Measurements from ENCODE around the gene AGAP2. TPM values are rescaled to one million over a fixed set of nuclear protein-coding genes. Genes with fewer than 3 reads are reported as not detected.

The AGAP2 gene
- 27.1 and 28.2 TPM in 2 replicates for total RNA-seq

DNA sequence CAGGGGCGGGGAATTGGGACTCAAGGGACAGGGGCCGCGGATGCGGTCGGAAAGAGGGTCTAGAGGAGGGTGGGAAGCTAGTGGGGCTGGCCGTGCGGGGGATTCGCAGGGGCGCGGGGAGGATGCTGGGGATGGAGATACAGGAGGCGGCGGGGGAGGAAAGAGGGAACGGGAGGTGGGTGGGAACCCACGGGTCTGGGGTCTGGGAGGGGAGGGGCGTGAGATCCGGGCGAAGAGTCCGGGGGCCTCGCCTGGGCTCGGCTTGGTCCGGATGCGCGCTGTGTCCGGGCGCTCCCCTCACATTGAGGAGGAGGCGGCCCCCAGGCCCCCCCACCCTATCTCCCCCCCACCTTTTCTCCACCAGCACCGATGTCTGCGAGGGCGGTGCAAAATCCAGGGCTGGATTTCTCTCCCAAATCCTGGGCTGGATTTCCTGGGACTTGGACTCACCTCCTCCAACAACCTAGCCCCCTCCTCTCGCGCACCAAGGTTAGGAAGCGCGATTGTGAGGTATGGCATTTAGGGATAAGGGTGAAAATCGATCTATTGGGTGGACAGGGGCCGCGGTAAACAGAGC is at the start of gene AGAP2:
AGAP2 (minus strand) TSS at position 82 of the 577 bp plus-strand sequence. CDS start 496 bp downstream, outside the sequence.
- intact Hi-C loops (cut with micrococcal nuclease): no loop called here
- Mint-ChIP-seq H3K4me1 (peaks cover 35% of the 10 kb centered on the region), H3K4me3 (peak within 1 kb of the TSS; percentile 59), H3K9me3 (no peaks in the 10 kb centered on the region), H3K27ac (peak within 1 kb of the TSS; percentile 74), H3K27me3 (no peaks in the 10 kb centered on the region), H3K36me3 (ENCODE audit: low read depth) (peaks cover 25% of the 10 kb centered on the region)
- DNase-seq: no peak

DNA sequence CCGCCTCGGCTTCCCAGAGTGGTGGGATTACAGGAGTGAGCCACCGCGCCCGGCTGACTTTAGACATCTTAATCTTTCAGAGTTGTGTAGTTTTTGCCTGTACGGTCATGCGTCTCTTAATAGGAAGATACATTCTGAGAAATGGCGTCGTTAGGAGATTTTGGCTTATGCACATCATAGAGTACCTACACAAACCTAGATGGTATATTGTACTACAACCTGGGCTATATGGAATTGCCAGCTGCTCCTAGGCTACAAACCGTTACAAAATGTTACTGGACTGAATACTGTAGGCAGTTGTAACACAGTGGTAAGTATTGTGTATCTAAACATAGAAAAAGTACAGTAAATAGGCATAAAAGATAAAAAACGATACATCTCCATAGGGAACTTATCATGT is 45.3 kb upstream of the AGAP2 start:
- DNase-seq: no peak
- Mint-ChIP-seq H3K36me3 (ENCODE audit: low read depth) (peaks cover 40% of the 10 kb centered on the region), H3K9me3 (no peaks in the 10 kb centered on the region), H3K27ac (peak overlapping the region; percentile 45), H3K27me3 (no peaks in the 10 kb centered on the region), H3K4me3 (peak overlapping the region; percentile 76), H3K4me1 (peaks cover 30% of the 10 kb centered on the region)
- intact Hi-C loops (cut with micrococcal nuclease): loop anchor here (2.0 kb wide), 2 partner anchors 63 to 115 kb away; partner anchors contain the start of gene CTDSP2

DNA sequence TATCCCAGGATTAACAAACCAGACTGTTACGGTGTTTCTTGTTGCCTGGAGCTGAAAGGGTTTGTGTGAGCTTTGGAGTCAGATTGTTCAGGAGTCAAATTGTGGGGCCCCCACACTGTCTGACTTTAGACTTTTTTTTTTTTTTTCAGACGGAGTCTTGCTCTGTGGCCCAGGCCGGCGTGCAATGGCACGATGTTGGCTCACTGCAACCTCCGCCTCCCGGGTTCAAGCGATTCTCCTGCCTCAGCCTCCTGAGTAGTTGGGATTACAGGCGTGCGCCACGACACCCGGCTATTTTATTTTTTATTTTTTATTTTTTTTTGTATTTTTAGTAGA is 44.9 kb upstream of the AGAP2 start:
- intact Hi-C loops (cut with micrococcal nuclease): loop anchor here (2.0 kb wide), 2 partner anchors 63 to 115 kb away; partner anchors contain the start of gene CTDSP2
- H3K4me3 Mint-ChIP-seq: peak overlapping the region; percentile 99
- no peaks in the 10 kb centered on the region for H3K9me3 Mint-ChIP-seq
- no peaks in the 10 kb centered on the region for H3K27me3 Mint-ChIP-seq
- peaks cover 30% of the 10 kb centered on the region for H3K4me1 Mint-ChIP-seq
- no peak for DNase-seq
- H3K36me3 Mint-ChIP-seq (ENCODE audit: low read depth): peaks cover 36% of the 10 kb centered on the region
- peak overlapping the region; percentile 99 for H3K27ac Mint-ChIP-seq

DNA sequence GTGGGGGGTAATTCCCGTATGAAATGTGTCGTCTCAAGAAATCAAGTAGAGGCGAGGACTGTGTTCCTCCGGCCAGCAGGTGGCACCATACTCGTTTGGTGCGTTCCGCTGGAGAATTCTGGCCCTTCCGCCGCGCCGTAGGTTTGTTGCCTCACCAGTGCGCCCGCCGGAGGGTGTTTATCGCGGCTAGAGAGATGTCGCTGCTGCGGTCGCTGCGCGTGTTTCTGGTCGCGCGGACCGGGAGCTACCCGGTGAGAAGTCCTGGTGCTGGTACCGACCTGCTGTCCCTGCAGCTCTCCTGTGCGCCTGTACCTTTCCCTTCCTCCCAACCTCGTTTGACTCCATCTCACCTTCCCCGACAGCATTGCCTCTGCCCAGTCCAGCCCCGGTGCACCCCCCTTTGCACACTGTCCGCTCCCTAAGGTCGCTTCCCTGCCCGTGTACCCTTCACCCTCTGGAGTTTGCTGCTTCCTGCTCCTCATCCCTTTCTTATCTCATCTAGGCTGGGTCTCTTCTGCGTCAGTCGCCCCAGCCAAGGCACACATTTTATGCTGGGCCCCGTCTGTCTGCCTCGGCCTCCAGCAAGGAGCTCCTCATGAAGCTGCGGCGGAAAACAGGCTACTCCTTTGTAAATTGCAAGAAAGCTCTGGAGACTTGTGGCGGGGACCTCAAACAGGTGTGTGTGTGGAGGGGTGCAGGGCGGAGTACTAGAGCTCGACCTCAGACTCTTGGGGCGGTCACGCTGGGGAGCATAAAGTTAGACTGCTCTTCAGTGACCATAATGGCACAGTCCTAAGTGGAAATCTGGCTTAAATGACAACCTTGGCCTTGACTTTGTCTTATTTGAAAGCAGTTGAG is 44.3 kb upstream of the AGAP2 start, which contains the start of gene TSFM:
TSFM (plus strand) TSS at position 180 of the 858 bp plus-strand sequence; CDS start at position 195, 15 bp downstream.
- H3K27ac Mint-ChIP-seq: peak within 1 kb of the TSS; percentile 99
- DNase-seq: peak; percentile 99
- H3K36me3 Mint-ChIP-seq (ENCODE audit: low read depth): peaks cover 33% of the 10 kb centered on the region
- H3K4me1 Mint-ChIP-seq: peaks cover 30% of the 10 kb centered on the region
- peak within 1 kb of the TSS; percentile 99 for H3K4me3 Mint-ChIP-seq
- intact Hi-C loops (cut with micrococcal nuclease): loop anchor here (1.0 to 2.0 kb wide), 3 partner anchors 11 to 116 kb away; partner anchors contain the start of genes CTDSP2, EEF1AKMT3 and METTL1
- H3K27me3 Mint-ChIP-seq: no peaks in the 10 kb centered on the region
- no peaks in the 10 kb centered on the region for H3K9me3 Mint-ChIP-seq

DNA sequence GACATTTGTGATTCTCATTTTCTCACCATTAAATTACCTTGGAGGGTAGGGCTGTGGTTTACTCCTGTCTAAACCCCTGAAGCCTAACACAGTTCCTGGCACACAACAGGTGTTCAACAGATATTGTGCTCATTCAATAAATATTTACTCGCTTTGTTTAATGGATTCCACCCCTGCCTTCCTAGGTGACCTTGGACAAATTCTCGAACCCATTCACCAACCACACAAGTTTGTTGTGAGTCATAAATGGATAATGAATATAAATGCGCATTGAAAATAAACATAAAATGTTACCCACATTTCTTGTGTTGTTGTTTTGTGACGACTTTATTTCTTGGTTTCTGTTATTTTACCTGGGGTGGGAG is 43.7 kb upstream of the AGAP2 start:
- Mint-ChIP-seq H3K4me1 (peaks cover 30% of the 10 kb centered on the region), H3K27ac (peak overlapping the region; percentile 99), H3K9me3 (no peaks in the 10 kb centered on the region), H3K36me3 (ENCODE audit: low read depth) (peaks cover 28% of the 10 kb centered on the region), H3K27me3 (no peaks in the 10 kb centered on the region), H3K4me3 (peak overlapping the region; percentile 99)
- DNase-seq: no peak
- intact Hi-C loops (cut with micrococcal nuclease): loop anchor here (1.0 to 2.0 kb wide), 3 partner anchors 10 to 117 kb away; partner anchors contain the start of genes CTDSP2, EEF1AKMT3 and METTL1

DNA sequence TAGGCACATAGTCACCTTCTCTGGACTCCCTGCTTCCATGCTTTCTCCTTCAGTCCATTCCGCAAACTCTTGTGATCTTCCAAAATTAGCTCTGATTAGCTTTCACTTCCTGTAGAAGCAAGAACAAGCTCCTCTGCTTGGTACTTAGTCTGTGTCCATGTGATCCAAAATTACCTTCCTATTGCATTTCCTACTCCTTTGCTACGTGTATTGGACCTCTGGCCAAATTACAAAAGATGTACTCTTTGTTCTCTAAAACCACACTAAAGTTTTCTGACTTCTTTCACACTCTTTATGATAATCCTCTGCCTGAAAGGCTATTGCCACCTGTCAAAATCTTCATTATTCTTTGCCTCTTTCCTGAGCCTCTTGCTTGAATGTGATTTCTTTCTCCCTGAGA is 43.3 kb upstream of the AGAP2 start:
- no peak for DNase-seq
- Mint-ChIP-seq H3K36me3 (ENCODE audit: low read depth) (peaks cover 29% of the 10 kb centered on the region), H3K27me3 (no peaks in the 10 kb centered on the region), H3K4me3 (peak overlapping the region; percentile 99), H3K4me1 (peaks cover 30% of the 10 kb centered on the region), H3K27ac (peak overlapping the region; percentile 99), H3K9me3 (no peaks in the 10 kb centered on the region)
- intact Hi-C loops (cut with micrococcal nuclease): loop anchor here (1.0 to 2.0 kb wide), 3 partner anchors 10 to 117 kb away; partner anchors contain the start of genes CTDSP2, EEF1AKMT3 and METTL1

DNA sequence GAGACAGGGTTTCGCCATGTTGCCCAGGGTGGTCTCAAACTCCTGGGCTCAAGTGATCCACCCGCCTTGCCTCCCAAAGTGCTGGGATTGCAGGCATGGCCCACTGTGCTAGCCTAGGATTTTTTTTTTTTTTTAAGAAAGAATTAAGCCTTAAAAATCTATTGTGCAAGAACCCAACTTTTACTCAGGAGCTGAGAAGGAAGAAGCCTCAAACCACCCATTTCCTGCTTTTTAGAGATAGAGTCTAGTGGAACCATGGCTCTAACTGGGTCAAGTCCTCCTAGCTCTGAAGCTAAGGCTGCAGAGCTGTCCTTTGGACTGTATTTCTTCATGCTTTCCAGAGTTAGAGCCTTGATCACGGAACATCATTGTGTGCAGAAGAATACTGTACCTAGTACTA is 42.7 kb upstream of the AGAP2 start:
- Mint-ChIP-seq H3K4me1 (peaks cover 26% of the 10 kb centered on the region), H3K27me3 (no peaks in the 10 kb centered on the region), H3K36me3 (ENCODE audit: low read depth) (peaks cover 26% of the 10 kb centered on the region), H3K4me3 (no peak overlapping the region), H3K27ac (peak overlapping the region; percentile 99), H3K9me3 (no peaks in the 10 kb centered on the region)
- no peak for DNase-seq
- intact Hi-C loops (cut with micrococcal nuclease): no loop called here

DNA sequence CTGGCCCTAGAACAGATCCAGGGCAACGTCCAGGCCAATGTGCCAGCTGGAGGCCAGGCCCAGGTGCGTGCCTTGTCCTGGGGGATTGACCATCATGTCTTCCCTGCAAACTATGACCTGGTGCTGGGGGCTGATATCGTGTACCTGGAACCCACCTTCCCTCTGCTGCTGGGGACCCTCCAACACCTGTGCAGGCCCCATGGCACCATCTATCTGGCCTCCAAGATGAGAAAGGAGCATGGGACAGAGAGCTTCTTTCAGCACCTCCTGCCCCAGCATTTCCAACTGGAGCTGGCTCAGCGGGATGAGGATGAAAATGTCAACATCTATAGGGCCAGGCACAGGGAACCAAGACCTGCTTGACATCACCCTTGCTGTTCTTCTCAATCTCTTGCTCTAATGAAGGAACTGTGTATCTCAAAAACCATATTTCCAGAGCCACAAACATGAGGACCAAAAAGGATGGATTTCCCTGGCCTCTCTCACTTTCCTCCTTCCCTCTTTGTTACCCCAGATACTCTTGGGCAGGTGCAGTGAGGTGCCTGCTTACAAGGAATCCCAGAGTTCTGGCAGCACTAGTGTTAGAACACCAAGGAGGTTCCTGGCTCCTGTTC is 41.8 kb upstream of the AGAP2 start:
- H3K4me1 Mint-ChIP-seq: peaks cover 28% of the 10 kb centered on the region
- intact Hi-C loops (cut with micrococcal nuclease): no loop called here
- no peaks in the 10 kb centered on the region for H3K27me3 Mint-ChIP-seq
- H3K36me3 Mint-ChIP-seq (ENCODE audit: low read depth): peaks cover 30% of the 10 kb centered on the region
- H3K4me3 Mint-ChIP-seq: no peak overlapping the region
- DNase-seq: no peak
- no peak overlapping the region for H3K27ac Mint-ChIP-seq
- no peaks in the 10 kb centered on the region for H3K9me3 Mint-ChIP-seq

DNA sequence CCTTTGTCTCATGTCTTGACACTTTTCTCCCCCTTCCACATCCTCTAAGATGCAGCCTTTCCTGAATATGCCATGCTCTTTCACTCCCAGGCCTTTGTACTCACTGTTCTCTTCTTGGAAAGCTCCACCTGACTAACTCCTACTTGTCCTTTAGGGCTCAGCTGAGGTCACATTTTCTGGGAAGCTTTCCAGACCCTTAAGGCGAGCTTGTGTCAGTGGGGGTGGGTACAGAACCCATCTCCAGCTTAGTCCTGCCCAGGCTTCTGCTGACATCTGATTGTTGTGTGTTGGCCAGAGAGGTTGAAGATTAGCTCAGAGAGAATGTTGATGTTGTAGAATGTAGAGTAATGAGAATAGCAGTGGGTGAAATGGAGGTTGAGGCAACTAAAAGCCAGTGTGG is 41.2 kb upstream of the AGAP2 start:
- no peak for DNase-seq
- intact Hi-C loops (cut with micrococcal nuclease): no loop called here
- Mint-ChIP-seq H3K36me3 (ENCODE audit: low read depth) (peaks cover 30% of the 10 kb centered on the region), H3K27ac (no peak overlapping the region), H3K27me3 (no peaks in the 10 kb centered on the region), H3K4me3 (no peak overlapping the region), H3K9me3 (no peaks in the 10 kb centered on the region), H3K4me1 (peaks cover 28% of the 10 kb centered on the region)

DNA sequence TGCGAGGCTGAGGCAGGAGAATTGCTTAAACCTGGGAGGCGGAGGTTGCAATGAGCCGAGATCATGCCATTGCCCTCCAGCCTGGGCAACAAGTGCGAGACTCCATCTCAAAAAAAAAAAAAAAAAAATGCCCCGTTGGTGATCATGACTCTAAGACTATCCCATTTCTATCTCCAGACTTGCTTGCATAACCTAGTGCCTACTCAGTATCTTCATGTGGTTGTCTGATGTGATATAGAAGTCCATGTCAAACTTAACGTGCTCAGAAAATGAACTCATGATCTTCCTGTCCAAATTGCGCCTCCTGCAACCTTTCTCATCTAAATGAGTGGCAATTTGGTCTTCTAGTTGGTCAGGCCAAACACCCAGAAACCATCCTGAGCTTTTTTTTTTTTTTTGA is 39.4 kb upstream of the AGAP2 start:
- Mint-ChIP-seq H3K9me3 (no peaks in the 10 kb centered on the region), H3K4me1 (peaks cover 24% of the 10 kb centered on the region), H3K27me3 (no peaks in the 10 kb centered on the region), H3K36me3 (ENCODE audit: low read depth) (peaks cover 26% of the 10 kb centered on the region), H3K4me3 (no peak overlapping the region), H3K27ac (no peak overlapping the region)
- no peak for DNase-seq
- intact Hi-C loops (cut with micrococcal nuclease): no loop called here

DNA sequence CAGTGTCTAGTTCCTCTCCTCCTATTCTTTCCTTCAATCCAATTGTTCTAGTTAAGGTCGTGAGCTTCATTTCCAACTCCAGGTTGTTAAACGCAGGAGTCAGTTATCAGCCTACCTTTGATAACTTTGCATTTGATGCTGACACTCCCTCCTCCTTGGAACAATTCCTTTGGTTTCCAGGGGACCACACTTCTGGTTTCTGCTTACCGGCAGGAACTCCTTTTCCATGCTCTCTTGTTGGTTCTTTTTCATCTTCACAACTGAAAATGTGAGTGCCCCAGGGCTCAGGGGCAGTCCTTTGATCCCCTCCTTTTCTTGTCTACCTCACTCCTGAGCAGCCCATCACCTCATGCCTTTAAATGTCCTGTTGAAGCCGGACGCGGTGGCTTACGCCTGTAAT is 38.8 kb upstream of the AGAP2 start:
- no peak for DNase-seq
- intact Hi-C loops (cut with micrococcal nuclease): no loop called here
- peaks cover 21% of the 10 kb centered on the region for H3K36me3 Mint-ChIP-seq (ENCODE audit: low read depth)

DNA sequence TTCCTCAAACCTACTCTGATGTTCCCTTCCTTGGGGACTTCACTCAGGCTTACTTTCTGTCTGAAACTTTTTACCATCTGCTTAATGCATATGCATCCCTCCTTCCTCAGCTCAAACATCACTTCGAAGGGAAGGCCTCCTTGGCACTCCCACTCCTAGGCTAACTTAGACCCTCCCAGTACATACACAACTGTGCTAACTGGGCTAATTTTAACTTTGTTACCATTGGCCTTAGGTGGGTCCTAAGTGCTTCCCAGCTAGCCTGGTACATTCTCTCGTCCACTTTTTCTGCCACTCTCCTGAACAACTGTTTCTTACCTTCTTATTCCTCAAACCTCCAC is 37.7 kb upstream of the AGAP2 start:
- no peaks in the 10 kb centered on the region for H3K9me3 Mint-ChIP-seq
- intact Hi-C loops (cut with micrococcal nuclease): no loop called here
- no peaks in the 10 kb centered on the region for H3K27me3 Mint-ChIP-seq
- no peak overlapping the region for H3K27ac Mint-ChIP-seq
- no peak for DNase-seq
- no peak overlapping the region for H3K4me3 Mint-ChIP-seq
- H3K36me3 Mint-ChIP-seq (ENCODE audit: low read depth): peaks cover 23% of the 10 kb centered on the region
- peaks cover 18% of the 10 kb centered on the region for H3K4me1 Mint-ChIP-seq

More for the DNA sequence above, 38.8 kb upstream of the AGAP2 start:
- Mint-ChIP-seq H3K4me1 (peaks cover 24% of the 10 kb centered on the region), H3K4me3 (no peak overlapping the region), H3K27me3 (no peaks in the 10 kb centered on the region), H3K27ac (no peak overlapping the region), H3K9me3 (no peaks in the 10 kb centered on the region)

DNA sequence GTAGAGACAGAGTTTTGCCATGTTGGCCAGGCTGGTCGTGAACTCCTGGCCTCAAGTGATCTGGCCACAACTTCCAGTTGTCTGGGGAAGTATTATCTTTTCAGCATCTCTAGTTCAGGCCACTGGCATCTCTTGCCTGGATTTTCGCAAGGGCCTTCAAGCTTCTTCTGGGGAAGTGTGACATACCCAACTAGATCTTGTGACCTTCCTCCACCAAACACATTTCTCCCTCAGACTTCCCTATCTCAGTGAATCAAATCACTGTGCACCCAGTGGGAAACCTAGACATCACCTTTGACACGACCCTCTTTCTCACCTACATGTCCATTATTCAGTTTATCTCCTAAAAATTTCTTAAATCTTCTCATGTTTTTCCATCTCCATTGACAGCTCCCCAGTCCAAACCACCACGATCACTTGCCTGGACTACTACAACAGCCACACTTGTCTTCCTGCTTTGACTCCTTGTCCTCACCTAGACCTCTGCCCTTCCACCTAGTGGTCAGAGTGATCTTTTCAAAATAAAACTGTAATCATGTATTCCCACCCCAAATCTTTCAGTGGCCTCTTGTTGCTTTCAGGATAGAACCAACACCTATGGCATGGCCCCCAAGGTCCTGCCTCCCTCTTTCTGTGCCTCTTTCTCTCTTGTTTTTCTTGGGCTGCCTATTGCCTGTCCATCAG is 37.2 kb upstream of the AGAP2 start:
- intact Hi-C loops (cut with micrococcal nuclease): no loop called here
- H3K4me1 Mint-ChIP-seq: peaks cover 16% of the 10 kb centered on the region
- DNase-seq: no peak
- H3K27ac Mint-ChIP-seq: no peak overlapping the region
- no peaks in the 10 kb centered on the region for H3K27me3 Mint-ChIP-seq
- no peak overlapping the region for H3K4me3 Mint-ChIP-seq
- no peaks in the 10 kb centered on the region for H3K9me3 Mint-ChIP-seq
- H3K36me3 Mint-ChIP-seq (ENCODE audit: low read depth): peaks cover 26% of the 10 kb centered on the region

All from activated CD4-positive, alpha-beta T cell treated with anti-CD3 and anti-CD28 coated beads, Interleukin-2, amount 10 ng/mL, durations not matched to agents 24 days and 14 days (primary cell).